ENCODE results near the gene ADK.

DNA sequence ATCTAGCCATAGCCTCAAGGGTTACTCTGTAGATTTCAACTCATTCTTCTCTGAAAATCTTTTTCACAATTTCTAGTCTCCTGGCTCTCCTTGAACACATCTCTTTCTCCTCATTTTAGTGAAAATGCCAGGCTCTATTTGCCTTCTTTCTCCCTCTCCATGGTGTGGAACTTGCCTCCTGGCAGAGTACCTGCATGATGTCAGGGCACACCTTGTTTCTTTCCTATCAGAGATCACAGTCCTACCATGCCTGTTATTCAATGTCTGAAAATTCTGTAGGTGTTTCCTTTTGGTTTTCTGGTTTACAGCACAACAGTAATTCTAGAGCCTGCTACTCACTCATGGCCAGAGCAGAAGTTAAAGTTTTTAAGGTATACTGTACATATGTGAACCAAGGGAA, 237.8 kb downstream of the ADK start:
- TF ChIP-seq, protein P1, sequence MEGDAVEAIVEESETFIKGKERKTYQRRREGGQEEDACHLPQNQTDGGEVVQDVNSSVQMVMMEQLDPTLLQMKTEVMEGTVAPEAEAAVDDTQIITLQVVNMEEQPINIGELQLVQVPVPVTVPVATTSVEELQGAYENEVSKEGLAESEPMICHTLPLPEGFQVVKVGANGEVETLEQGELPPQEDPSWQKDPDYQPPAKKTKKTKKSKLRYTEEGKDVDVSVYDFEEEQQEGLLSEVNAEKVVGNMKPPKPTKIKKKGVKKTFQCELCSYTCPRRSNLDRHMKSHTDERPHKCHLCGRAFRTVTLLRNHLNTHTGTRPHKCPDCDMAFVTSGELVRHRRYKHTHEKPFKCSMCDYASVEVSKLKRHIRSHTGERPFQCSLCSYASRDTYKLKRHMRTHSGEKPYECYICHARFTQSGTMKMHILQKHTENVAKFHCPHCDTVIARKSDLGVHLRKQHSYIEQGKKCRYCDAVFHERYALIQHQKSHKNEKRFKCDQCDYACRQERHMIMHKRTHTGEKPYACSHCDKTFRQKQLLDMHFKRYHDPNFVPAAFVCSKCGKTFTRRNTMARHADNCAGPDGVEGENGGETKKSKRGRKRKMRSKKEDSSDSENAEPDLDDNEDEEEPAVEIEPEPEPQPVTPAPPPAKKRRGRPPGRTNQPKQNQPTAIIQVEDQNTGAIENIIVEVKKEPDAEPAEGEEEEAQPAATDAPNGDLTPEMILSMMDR (IDR thresholded peaks at IDR 0.05 in 8 of 11, conservative IDR thresholded peaks at IDR 0.05 in 3 of 11) = no peak
- no peak for TF ChIP-seq POLR2A (IDR thresholded peaks at IDR 0.05)
